Lower lobe of right lung (tissue), 2 donors: ENCODE results near the gene TJP2. TPM values are rescaled to one million over a fixed set of nuclear protein-coding genes. Genes with fewer than 3 reads are reported as not detected.

Experiments used
- ATAC-seq, 2 donors: fragments of 200-7000 bp; cut with Tn5 transposase; one replicate each; pipeline ENCODE4 v1.9.1; 2020 to 2022; ENCODE audit warnings: mild to moderate bottlenecking in 2 of 2, moderate library complexity in 2 of 2
- DNase-seq: peaks from one replicate; pipeline ENCODE4 v3.0.0-alpha.2; 2020
- H3K27ac ChIP-seq: fragments of 200-600 bp; one replicate; pipeline ENCODE4 v1.8.0; 2022
- H3K27me3 ChIP-seq: fragments of 200-600 bp; one replicate; pipeline ENCODE4 v1.8.0; 2022; ENCODE audit warnings: low read depth
- H3K36me3 ChIP-seq: fragments of 200-600 bp; one replicate; pipeline ENCODE4 v1.8.0; 2022; ENCODE audit warnings: mild to moderate bottlenecking
- H3K4me1 ChIP-seq: fragments of 200-600 bp; one replicate; pipeline ENCODE4 v1.8.0; 2022
- H3K4me3 ChIP-seq: fragments of 200-600 bp; one replicate; pipeline ENCODE4 v1.8.0; 2022; ENCODE audit warnings: mild to moderate bottlenecking
- H3K9me3 ChIP-seq: fragments of 200-600 bp; one replicate; pipeline ENCODE4 v1.8.0; 2022
- CTCF ChIP-seq: fragments of 200-600 bp; IDR thresholded peaks from one replicate; pipeline ENCODE4 v1.8.0; 2022; ENCODE audit warnings: antibody characterized with exemption, mild to moderate bottlenecking
- intact Hi-C: fragments of 100-400 bp; cut with DNase I; formaldehyde crosslinking; loops from one replicate; pipeline ENCODE4 v1.11.0; 2022
- total RNA-seq: library from RNA; stranded (reverse); fragmentation: NEBNext Ultra II Directional; extraction: Animal tissue kit (Norgen Biotek cat#: 25700); gene quantifications from one replicate; pipeline ENCODE4 v1.2.1, GENCODE V29; 2021
- donor health status: DM: no; HTN: yes; CAD: no; lungs with severe emphysema.

The TJP2 gene
- total RNA-seq, 1 donor from 2014 or later = 124 TPM

- DNase-seq = no peak
- Histone ChIP-seq H3K9me3 (no peaks in the 10 kb centered on the region), H3K36me3 (peaks cover 4% of the 10 kb centered on the region), H3K27ac (no peak overlapping the region), H3K4me1 (peaks cover 30% of the 10 kb centered on the region), H3K4me3 (no peak overlapping the region), H3K27me3 (no peaks in the 10 kb centered on the region)
- no peak for TF ChIP-seq CTCF
- intact Hi-C loops = no loop called here
- no peak for ATAC-seq
These were observed 37.9 kb upstream of the TJP2 start for GRCh38 chr9:69136185-69136584.

GRCh38 chr9:69136779-69137178 is 37.3 kb upstream of the TJP2 start:
- Histone ChIP-seq H3K36me3 (peaks cover 4% of the 10 kb centered on the region), H3K4me3 (no peak overlapping the region), H3K9me3 (no peaks in the 10 kb centered on the region), H3K27ac (peak overlapping the region; percentile 36), H3K4me1 (peaks cover 24% of the 10 kb centered on the region), H3K27me3 (no peaks in the 10 kb centered on the region)
- no peak for DNase-seq
- TF ChIP-seq CTCF = no peak
- intact Hi-C loops = no loop called here
- ATAC-seq = no peak

GRCh38 chr9:69137311-69137710 is 36.8 kb upstream of the TJP2 start:
- intact Hi-C loops = no loop called here
- Histone ChIP-seq H3K4me3 (no peak overlapping the region), H3K9me3 (no peaks in the 10 kb centered on the region), H3K27ac (no peak overlapping the region), H3K27me3 (no peaks in the 10 kb centered on the region), H3K36me3 (peaks cover 4% of the 10 kb centered on the region), H3K4me1 (peaks cover 24% of the 10 kb centered on the region)
- DNase-seq = no peak
- no peak for ATAC-seq
- TF ChIP-seq CTCF = no peak

GRCh38 chr9:69139596-69139995 is 34.5 kb upstream of the TJP2 start:
- DNase-seq (no peak), ATAC-seq (no peak)
- no peak overlapping the region for H3K27ac ChIP-seq
- no peak overlapping the region for H3K4me3 ChIP-seq
- peaks cover 27% of the 10 kb centered on the region for H3K4me1 ChIP-seq
- TF ChIP-seq CTCF = no peak
- no peaks in the 10 kb centered on the region for H3K27me3 ChIP-seq
- intact Hi-C loops = no loop called here
- H3K9me3 ChIP-seq = no peaks in the 10 kb centered on the region
- peaks cover 4% of the 10 kb centered on the region for H3K36me3 ChIP-seq

GRCh38 chr9:69140123-69140735 is 33.8 kb upstream of the TJP2 start:
- Histone ChIP-seq H3K36me3 (peaks cover 4% of the 10 kb centered on the region), H3K27ac (no peak overlapping the region), H3K27me3 (no peaks in the 10 kb centered on the region), H3K4me1 (peaks cover 21% of the 10 kb centered on the region), H3K4me3 (no peak overlapping the region), H3K9me3 (no peaks in the 10 kb centered on the region)
- ATAC-seq (no peak), DNase-seq (no peak)
- no peak for TF ChIP-seq CTCF
- intact Hi-C loops = no loop called here
